Measurements from ENCODE around the gene MFNG. TPM values are rescaled to one million over a fixed set of nuclear protein-coding genes. Genes with fewer than 3 reads are reported as not detected.

Gene MFNG
- polyA plus RNA-seq, 1 donor from 2014 or later: 0.17 TPM

GRCh38 chr22:37435970-37436603 is 50.1 kb downstream of the MFNG start:
- Histone ChIP-seq H3K36me3 (ENCODE audit: insufficient read depth, low read length) (no peaks in the 10 kb centered on the region), H2AFZ (ENCODE audit: low read depth, low read length) (no peak overlapping the region)
- TF ChIP-seq POLR2AphosphoS5 (IDR thresholded peaks at IDR 0.05): no peak
- TF ChIP-seq REST (IDR thresholded peaks at IDR 0.05; ENCODE audit: borderline replicate concordance): no peak
- no peak for TF ChIP-seq MXI1 (conservative IDR thresholded peaks at IDR 0.05; ENCODE audit: poor library complexity, severe bottlenecking)
- TF ChIP-seq TAF1 (IDR thresholded peaks at IDR 0.05; ENCODE audit: low read depth): no peak

GRCh38 chr22:37433786-37434185 is 52.4 kb downstream of the MFNG start:
- H3K4me2 ChIP-seq (ENCODE audit: low read length): no peak overlapping the region
- H3K36me3 ChIP-seq (ENCODE audit: insufficient read depth, low read length): no peaks in the 10 kb centered on the region

More at GRCh38 chr22:37435970-37436603, 50.1 kb downstream of the MFNG start:
- H4K20me1 ChIP-seq (ENCODE audit: insufficient read depth): no peaks in the 10 kb centered on the region
- no peaks in the 10 kb centered on the region for H3K27me3 ChIP-seq (ENCODE audit: insufficient read depth, low read depth, low read length)
- H3K4me3 ChIP-seq (ENCODE audit: low read length): no peak overlapping the region
- H3K27ac ChIP-seq (ENCODE audit: low read length): no peak overlapping the region
- H3K9ac ChIP-seq (ENCODE audit: low read length): no peak overlapping the region
- no peaks in the 10 kb centered on the region for H3K79me2 ChIP-seq (replicated peaks; ENCODE audit: insufficient read depth, low read length)
- H3F3A ChIP-seq (ENCODE audit: insufficient read depth, low read length, poor library complexity, severe bottlenecking): no peaks in the 10 kb centered on the region
- H3K4me2 ChIP-seq (ENCODE audit: low read length): no peak overlapping the region
- H3K9me3 ChIP-seq (ENCODE audit: low read length): no peaks in the 10 kb centered on the region
- H3K9me2 ChIP-seq (ENCODE audit: insufficient read depth, low read length): no peaks in the 10 kb centered on the region

More at GRCh38 chr22:37433786-37434185, 52.4 kb downstream of the MFNG start:
- Histone ChIP-seq H3K79me2 (replicated peaks; ENCODE audit: insufficient read depth, low read length) (no peaks in the 10 kb centered on the region), H3K9me2 (ENCODE audit: insufficient read depth, low read length) (no peaks in the 10 kb centered on the region), H3K27ac (ENCODE audit: low read length) (no peak overlapping the region), H2AFZ (ENCODE audit: low read depth, low read length) (no peak overlapping the region), H3F3A (ENCODE audit: insufficient read depth, low read length, poor library complexity, severe bottlenecking) (no peaks in the 10 kb centered on the region), H3K9ac (ENCODE audit: low read length) (no peak overlapping the region), H4K20me1 (ENCODE audit: insufficient read depth) (no peaks in the 10 kb centered on the region), H3K27me3 (ENCODE audit: insufficient read depth, low read depth, low read length) (peaks cover 6% of the 10 kb centered on the region), H3K4me3 (ENCODE audit: low read length) (no peak overlapping the region), H3K9me3 (ENCODE audit: low read length) (no peaks in the 10 kb centered on the region)
- TF ChIP-seq CTCF (IDR thresholded peaks at IDR 0.05; ENCODE audit: poor library complexity, severe bottlenecking) (no peak), TAF1 (IDR thresholded peaks at IDR 0.05; ENCODE audit: low read depth) (no peak), EP300 (conservative IDR thresholded peaks at IDR 0.05; ENCODE audit: poor library complexity, severe bottlenecking) (no peak), EZH2 (IDR thresholded peaks at IDR 0.05; ENCODE audit: borderline replicate concordance, insufficient read depth, low read length, poor library complexity, severe bottlenecking) (no peak), POLR2AphosphoS5 (IDR thresholded peaks at IDR 0.05) (no peak), SMC3 (conservative IDR thresholded peaks at IDR 0.05; ENCODE audit: poor library complexity) (no peak), RAD21 (conservative IDR thresholded peaks at IDR 0.05) (no peak), REST (IDR thresholded peaks at IDR 0.05; ENCODE audit: borderline replicate concordance) (no peak), MXI1 (conservative IDR thresholded peaks at IDR 0.05; ENCODE audit: poor library complexity, severe bottlenecking) (no peak)

Data from neural cell (in vitro differentiated cells).